ENCODE measurements around the gene SMYD3. TPM values are rescaled to one million over a fixed set of nuclear protein-coding genes. Genes with fewer than 3 reads are reported as not detected.

SMYD3 gene
- polyA plus RNA-seq, 3 donors from 2014 or later = 48.4 to 57.5 (median 50.8) TPM

DNA sequence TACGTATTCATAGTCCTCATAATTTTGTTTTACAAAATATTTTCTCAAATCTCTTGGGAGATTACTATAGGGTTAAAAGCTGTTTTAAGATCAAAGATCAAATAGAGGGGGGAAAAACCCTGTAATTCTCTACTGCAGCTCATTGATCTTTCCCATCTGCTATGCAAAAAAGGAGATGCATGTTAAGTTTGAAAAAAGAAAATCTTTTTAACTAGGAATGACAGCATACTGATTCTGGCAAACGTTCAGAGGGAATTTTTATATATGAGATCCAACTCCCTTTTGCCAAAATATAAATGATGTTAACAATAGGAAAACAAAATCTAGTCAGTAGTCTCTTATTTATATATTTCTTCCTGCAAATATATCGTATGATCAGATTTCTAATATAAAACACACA is 69.1 kb downstream of the SMYD3 start:
- H3K27me3 Mint-ChIP-seq (ENCODE audit: low read depth in 3 of 3) = peaks cover 0 to 1% (median 0%) of the 10 kb centered on the region in 3 donors
- no peak for DNase-seq

DNA sequence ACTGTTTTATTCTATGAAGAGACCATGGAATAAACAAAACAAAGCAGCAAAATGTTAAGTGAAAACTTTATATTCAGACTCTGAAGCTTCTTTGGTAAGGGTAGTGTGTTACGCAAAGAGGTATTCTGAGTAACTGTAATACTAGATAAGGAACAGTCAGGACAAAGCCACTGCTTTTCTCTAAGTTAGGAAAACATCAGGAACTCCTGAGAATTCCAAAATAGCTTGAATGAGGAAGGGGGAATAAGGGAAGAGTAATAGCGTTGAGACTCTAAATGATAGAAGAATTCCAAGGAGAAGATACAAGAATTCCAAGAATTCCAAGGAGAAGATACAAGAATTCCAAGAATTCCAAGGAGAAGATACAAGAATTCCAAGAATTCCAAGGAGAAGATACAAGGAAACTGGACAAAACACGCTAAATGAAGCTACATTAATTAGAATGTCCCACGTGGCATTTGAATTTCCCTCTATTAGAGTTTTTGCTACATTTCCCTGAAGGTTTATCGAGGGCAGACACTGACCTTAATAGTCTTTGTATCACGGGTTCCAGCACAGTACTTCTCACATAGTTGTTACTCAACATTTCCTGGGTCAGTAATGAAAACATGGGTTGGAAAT is 71.5 kb downstream of the SMYD3 start:
- no peak overlapping the region for H3K4me3 Mint-ChIP-seq
- peaks cover 3 to 9% of the 10 kb centered on the region in 2 donors for H3K4me1 Mint-ChIP-seq
- peaks cover 0 to 5% (median 4%) of the 10 kb centered on the region in 3 donors for H3K36me3 Mint-ChIP-seq
- DNase-seq = no peak
- peaks cover 0 to 4% (median 0%) of the 10 kb centered on the region in 6 donors for H3K9me3 Mint-ChIP-seq
- no peak overlapping the region for H3K27ac Mint-ChIP-seq
- no peaks in the 10 kb centered on the region for H3K27me3 Mint-ChIP-seq (ENCODE audit: low read depth in 3 of 3)

More for the DNA sequence above, 69.1 kb downstream of the SMYD3 start:
- Mint-ChIP-seq H3K4me3 (no peak overlapping the region), H3K4me1 (peaks cover 0 to 10% of the 10 kb centered on the region in 2 donors), H3K36me3 (peaks cover 0 to 5% (median 4%) of the 10 kb centered on the region in 3 donors), H3K27ac (no peak overlapping the region), H3K9me3 (peaks cover 0 to 4% (median 0%) of the 10 kb centered on the region in 6 donors)

DNA sequence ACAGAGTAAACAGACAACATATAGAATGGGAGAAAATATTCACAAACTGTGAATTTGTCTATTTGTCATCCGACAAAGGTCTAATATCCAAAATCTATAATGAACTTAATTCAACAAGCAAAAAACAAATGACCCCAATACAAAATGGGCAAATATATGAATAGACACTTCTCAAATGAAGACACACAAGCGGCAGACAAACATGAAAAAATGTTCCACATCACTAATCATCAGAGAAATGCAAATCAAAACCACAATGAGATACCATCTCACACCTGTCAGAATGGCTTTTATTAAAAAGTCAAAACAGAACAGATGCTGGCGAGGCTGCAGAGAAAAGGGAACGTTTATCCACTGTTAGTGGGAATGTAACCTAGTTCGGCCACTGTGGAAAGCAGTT is 72.7 kb downstream of the SMYD3 start:
- no peak overlapping the region for H3K27ac Mint-ChIP-seq
- no peak for DNase-seq
- no peaks in the 10 kb centered on the region for H3K27me3 Mint-ChIP-seq (ENCODE audit: low read depth in 3 of 3)
- H3K9me3 Mint-ChIP-seq = peaks cover 0 to 4% (median 0%) of the 10 kb centered on the region in 6 donors
- peaks cover 6 to 9% of the 10 kb centered on the region in 2 donors for H3K4me1 Mint-ChIP-seq
- peaks cover 0 to 5% (median 4%) of the 10 kb centered on the region in 3 donors for H3K36me3 Mint-ChIP-seq
- no peak overlapping the region for H3K4me3 Mint-ChIP-seq

DNA sequence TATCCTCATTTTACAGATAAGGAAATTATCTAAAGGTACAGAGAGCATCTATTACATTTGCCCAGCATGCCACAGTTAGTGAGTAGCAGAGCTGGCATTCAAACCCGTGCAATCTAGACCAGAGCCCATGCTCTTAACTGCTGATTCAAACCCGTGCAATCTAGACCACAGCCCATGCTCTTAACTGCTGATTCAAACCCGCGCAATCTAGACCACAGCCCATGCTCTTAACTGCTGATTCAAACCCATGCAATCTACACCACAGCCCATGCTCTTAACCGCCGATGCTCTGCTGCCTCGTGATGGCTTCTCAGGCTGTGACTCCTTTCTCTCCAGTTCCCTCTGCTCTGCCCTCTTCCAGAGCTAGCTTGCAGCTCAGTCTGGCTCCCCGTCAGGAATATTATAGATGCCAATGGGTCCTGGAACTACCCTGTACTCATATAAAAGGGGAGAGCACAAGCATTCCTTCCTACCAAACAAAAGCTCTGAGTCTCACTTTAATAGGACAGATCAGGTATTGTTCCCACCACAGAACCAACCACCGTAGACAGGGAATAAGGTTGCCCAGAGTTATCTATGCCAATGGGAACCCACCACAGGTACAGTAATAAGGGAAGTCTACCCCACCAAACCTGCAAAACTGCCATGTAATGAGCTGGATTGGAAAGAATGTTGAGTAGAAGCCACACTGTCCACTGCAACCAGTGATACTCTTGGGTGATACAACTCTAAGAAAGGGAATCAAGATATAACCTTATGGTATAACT is 78.4 kb downstream of the SMYD3 start:
- DNase-seq = no peak
- H3K9me3 Mint-ChIP-seq = no peaks in the 10 kb centered on the region
- H3K27me3 Mint-ChIP-seq (ENCODE audit: low read depth in 3 of 3) = peaks cover 0 to 1% (median 0%) of the 10 kb centered on the region in 3 donors
- no peak overlapping the region for H3K27ac Mint-ChIP-seq
- H3K4me3 Mint-ChIP-seq = peak overlapping the region in 3 of 5 donors; percentile 34 to 58 (median 47)
- peaks cover 13 to 22% of the 10 kb centered on the region in 2 donors for H3K4me1 Mint-ChIP-seq
- no peaks in the 10 kb centered on the region for H3K36me3 Mint-ChIP-seq

DNA sequence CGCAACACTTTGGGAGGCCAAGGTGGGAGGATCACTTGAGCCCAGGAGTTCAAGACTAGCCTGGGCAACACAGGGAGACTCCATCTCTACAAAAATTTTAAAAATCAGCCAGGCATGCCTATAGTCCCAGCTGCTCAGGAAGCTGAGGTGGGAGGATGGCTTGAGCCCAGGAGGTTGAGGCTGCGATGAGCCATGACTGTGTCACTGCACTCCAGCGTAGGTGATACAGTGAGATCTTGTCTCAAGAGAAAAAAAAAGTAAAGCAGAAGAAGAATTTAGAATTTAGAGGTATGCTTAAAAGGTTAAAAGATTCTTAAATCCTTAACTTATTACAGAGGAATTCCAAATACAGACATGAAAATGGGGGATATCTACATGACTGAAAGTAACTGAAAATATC is 79.5 kb downstream of the SMYD3 start:
- DNase-seq = no peak
- Mint-ChIP-seq H3K9me3 (no peaks in the 10 kb centered on the region), H3K36me3 (no peaks in the 10 kb centered on the region), H3K27me3 (ENCODE audit: low read depth in 3 of 3) (peaks cover 0 to 1% (median 0%) of the 10 kb centered on the region in 3 donors), H3K4me1 (peaks cover 15 to 25% of the 10 kb centered on the region in 2 donors), H3K27ac (no peak overlapping the region), H3K4me3 (no peak overlapping the region)

DNA sequence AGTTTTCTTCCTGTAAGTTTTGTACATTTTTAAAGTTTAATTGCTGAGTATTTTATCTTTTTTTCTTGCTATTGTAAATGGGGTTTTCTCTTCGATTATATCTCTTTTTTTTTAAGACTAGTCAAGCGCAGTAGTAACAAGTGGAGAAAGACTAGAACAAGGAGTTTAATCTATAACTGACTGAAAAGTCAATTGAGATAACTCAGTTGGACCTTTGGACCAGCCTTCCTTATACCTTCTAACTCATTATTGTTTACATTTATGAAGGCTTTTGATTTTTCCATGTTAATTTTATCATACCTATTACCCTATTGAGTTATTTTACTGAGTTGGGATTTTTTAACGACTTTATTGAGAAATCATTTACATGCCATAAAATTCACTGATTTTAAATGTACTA is 81.2 kb downstream of the SMYD3 start:
- H3K9me3 Mint-ChIP-seq = no peaks in the 10 kb centered on the region
- H3K36me3 Mint-ChIP-seq = no peaks in the 10 kb centered on the region
- H3K27me3 Mint-ChIP-seq (ENCODE audit: low read depth in 3 of 3) = peaks cover 0 to 1% (median 0%) of the 10 kb centered on the region in 3 donors
- H3K4me1 Mint-ChIP-seq = peaks cover 15 to 38% of the 10 kb centered on the region in 2 donors
- DNase-seq = no peak
- H3K27ac Mint-ChIP-seq = no peak overlapping the region
- no peak overlapping the region for H3K4me3 Mint-ChIP-seq

DNA sequence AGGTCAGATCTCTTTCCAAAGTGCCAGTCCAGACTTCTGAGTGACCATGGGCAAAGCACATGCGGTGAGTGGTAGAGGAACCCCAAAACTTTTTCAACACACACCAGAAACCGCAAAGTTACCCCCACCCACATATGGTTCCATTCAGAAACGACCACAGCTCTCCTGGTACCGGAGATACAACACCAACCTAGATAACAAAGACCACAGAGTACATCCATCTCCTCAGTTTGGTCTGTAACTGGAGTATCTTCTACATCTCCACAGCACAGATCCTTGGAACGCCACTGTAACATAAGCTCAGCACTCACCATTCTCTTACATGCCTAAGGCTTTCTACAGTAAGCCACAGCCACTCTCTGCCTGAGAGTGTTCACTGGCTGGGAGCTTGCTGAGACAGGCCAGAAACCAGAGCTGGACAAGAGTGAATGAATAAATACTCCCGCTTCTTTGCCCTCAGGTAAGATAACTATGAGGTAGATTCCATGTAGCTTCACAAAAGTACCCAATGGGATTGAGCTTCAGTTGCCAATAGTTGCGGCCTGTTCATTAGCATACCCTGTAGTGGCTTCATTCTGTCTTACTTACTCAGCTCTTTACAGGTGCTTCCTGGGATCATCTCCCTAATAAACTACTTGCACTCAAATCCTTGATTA is 81.8 kb downstream of the SMYD3 start:
- no peaks in the 10 kb centered on the region for H3K9me3 Mint-ChIP-seq
- no peak for DNase-seq
- H3K36me3 Mint-ChIP-seq = no peaks in the 10 kb centered on the region
- H3K27ac Mint-ChIP-seq = no peak overlapping the region
- peaks cover 11 to 43% of the 10 kb centered on the region in 2 donors for H3K4me1 Mint-ChIP-seq
- peaks cover 0 to 1% (median 0%) of the 10 kb centered on the region in 3 donors for H3K27me3 Mint-ChIP-seq (ENCODE audit: low read depth in 3 of 3)
- no peak overlapping the region for H3K4me3 Mint-ChIP-seq

DNA sequence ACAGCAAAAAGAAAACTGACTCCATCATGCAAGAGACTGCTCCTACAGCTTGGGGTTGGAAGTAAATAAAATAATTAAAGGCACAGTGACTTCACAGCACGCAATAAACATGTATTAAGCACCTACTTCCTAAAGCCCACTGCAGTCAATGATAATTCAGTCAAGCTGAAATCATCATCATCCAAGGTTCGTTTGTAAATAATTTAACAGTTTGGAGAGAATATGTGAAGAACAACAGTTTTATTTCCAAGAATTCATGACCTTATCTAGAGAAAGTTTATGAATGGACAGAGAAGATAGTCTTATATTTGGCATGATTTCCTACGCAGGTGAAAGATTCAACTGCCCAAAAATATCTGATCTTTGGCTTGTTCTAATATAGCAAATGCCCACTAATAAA is 86.8 kb downstream of the SMYD3 start:
- no peaks in the 10 kb centered on the region for H3K9me3 Mint-ChIP-seq
- DNase-seq = no peak
- H3K4me1 Mint-ChIP-seq = peaks cover 5 to 30% of the 10 kb centered on the region in 2 donors
- H3K4me3 Mint-ChIP-seq = no peak overlapping the region
- H3K27me3 Mint-ChIP-seq (ENCODE audit: low read depth in 3 of 3) = no peaks in the 10 kb centered on the region
- H3K36me3 Mint-ChIP-seq = peaks cover 8 to 11% (median 9%) of the 10 kb centered on the region in 3 donors
- H3K27ac Mint-ChIP-seq = no peak overlapping the region

DNA sequence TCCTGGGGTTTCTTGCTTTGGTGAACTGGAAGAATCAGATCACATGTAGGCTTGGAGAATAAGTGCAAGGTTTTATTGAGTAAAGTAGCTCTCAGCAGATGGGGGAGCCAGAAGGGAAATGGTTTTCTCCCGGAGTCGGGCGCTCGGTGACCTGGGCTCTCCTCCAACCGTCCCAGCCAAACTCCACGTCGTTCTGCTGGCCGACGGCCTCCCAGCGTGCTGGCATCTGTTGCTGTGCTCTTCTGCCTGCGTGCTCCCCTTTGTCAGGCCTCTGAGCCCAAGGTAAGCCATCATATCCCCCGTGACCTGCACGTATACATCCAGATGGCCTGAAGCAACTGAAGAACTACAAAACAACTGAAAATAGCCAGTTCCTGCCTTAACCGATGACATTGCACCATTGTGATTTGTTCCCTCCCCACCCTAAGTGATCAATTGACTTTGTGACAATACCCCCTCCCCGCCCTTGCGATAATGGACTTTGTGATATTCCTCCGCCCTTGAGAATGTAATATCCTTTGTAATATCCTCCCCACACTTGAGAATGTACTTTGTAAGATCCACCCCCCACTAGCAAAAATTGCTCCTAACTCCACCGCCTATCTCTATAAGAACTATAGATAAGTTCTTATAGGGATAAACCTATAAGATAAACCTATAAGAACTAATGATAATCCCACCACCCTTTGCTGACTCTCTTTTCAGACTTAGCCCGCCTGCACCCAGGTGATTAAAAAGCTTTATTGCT is 88.3 kb downstream of the SMYD3 start:
- H3K27me3 Mint-ChIP-seq (ENCODE audit: low read depth in 3 of 3) = no peaks in the 10 kb centered on the region
- H3K9me3 Mint-ChIP-seq = no peaks in the 10 kb centered on the region
- H3K36me3 Mint-ChIP-seq = peaks cover 8 to 13% (median 9%) of the 10 kb centered on the region in 3 donors
- H3K4me3 Mint-ChIP-seq = no peak overlapping the region
- DNase-seq = no peak
- peaks cover 5 to 30% of the 10 kb centered on the region in 2 donors for H3K4me1 Mint-ChIP-seq
- H3K27ac Mint-ChIP-seq = no peak overlapping the region

DNA sequence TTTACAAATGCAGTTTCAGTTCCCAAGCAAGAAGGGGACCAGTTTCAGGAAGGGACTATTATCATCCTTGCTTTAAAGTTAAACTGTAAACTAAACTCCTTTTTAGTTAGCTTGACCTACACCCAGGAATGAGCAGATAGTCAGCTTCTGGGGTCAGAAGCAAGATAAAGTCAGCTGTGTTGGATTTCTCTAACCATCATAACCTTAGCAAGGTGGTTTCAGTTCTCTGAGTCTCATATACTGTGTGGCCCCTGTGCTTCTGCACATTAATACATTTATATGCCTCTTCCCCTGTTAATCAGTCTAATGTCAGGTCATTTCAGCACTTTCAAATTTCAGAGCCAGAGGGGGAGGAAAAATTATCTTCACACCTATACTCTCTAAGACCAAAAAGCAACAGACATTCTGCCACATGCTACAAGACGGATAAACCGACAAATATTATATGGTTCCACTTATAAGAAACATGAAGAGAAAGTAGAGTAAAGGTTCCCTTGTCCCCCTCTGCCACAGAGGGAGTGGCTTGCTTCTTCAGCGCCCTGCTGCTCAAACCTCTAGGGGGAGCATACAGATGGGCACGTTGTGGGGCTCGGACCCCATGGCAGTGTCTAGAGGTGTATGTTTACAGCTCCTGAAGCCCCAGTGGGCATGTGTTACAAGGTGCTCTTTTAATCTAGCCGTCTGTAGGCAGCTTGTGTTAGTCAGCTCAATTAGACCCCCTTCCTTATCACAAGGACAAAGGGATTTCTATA is 89.1 kb downstream of the SMYD3 start:
- Mint-ChIP-seq H3K27ac (no peak overlapping the region), H3K27me3 (ENCODE audit: low read depth in 3 of 3) (no peaks in the 10 kb centered on the region), H3K4me3 (no peak overlapping the region), H3K36me3 (peaks cover 8 to 15% (median 9%) of the 10 kb centered on the region in 3 donors), H3K4me1 (peaks cover 5 to 30% of the 10 kb centered on the region in 2 donors), H3K9me3 (no peaks in the 10 kb centered on the region)
- DNase-seq = no peak

DNA sequence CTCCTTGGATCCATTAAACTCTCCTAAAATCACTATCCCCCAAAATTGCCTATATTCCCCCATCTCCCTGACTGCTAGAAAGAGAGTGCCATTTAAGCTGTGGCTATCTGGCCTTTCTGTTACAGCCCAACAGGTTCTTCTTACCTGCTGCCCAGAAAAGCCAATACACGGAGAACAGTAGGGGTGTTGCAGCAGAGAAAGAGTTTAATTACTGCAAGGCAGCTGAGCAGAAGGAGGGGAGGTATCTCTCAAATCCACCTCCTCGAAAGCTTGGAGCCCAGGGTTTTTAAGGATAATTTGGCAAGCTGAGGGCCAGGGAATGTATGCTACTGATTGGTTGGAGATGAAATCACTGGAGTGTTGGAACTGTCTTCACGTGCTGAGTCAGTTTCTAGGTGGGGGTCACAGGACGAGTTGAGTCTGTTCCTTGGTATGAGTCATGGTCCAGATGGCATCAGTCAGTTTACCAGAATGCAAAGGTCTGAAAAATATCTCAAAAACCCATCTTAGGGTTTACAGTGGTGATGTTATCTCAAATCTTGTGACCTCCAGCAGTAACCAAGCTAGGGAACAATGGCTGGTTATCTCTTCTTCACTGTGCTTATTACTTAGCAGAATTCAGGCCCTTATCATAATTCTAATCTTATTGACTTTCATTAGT is 89.8 kb downstream of the SMYD3 start:
- no peak overlapping the region for H3K27ac Mint-ChIP-seq

DNA sequence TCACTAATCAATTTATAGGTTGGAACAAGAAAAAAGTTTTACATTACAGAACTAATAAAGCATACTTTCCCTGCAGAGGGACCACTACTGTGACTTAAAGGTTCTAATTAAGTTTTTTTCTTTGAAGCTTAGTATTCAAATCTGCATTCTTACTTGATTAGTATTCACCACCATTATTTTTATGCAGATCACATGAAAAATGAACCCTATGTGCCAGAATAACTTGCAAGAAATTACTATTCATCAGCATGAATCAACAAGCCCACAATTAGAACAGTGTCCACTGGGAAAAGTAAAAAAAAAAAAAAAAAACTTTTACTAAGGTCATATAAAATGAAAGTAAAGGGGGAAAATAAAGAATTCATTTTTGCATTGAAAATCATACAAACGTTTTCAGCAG is 90.8 kb downstream of the SMYD3 start:
- H3K4me3 Mint-ChIP-seq = no peak overlapping the region
- no peak overlapping the region for H3K27ac Mint-ChIP-seq
- DNase-seq = no peak
- H3K36me3 Mint-ChIP-seq = peaks cover 13 to 21% (median 13%) of the 10 kb centered on the region in 3 donors
- peaks cover 0 to 5% (median 0%) of the 10 kb centered on the region in 6 donors for H3K9me3 Mint-ChIP-seq
- peaks cover 3 to 18% of the 10 kb centered on the region in 2 donors for H3K4me1 Mint-ChIP-seq
- H3K27me3 Mint-ChIP-seq (ENCODE audit: low read depth in 3 of 3) = no peaks in the 10 kb centered on the region

More for the DNA sequence above, 89.8 kb downstream of the SMYD3 start:
- H3K9me3 Mint-ChIP-seq = peaks cover 0 to under 1% (median 0%) of the 10 kb centered on the region in 6 donors
- H3K36me3 Mint-ChIP-seq = peaks cover 8 to 16% (median 9%) of the 10 kb centered on the region in 3 donors
- DNase-seq = no peak
- H3K27me3 Mint-ChIP-seq (ENCODE audit: low read depth in 3 of 3) = no peaks in the 10 kb centered on the region
- H3K4me1 Mint-ChIP-seq = peaks cover 3 to 26% of the 10 kb centered on the region in 2 donors
- H3K4me3 Mint-ChIP-seq = no peak overlapping the region
